NK-92 treated with Interleukin-12 subunit alpha and Interleukin-12 subunit beta, amount 100 ng/mL, for 24 hours (cell line): ENCODE measurements around the gene PRR35.

Experiments
- DNase-seq: peaks from one replicate; lab custom pipeline; 2025; lab: John Stamatoyannopoulos, UW

PRR35 gene

DNA sequence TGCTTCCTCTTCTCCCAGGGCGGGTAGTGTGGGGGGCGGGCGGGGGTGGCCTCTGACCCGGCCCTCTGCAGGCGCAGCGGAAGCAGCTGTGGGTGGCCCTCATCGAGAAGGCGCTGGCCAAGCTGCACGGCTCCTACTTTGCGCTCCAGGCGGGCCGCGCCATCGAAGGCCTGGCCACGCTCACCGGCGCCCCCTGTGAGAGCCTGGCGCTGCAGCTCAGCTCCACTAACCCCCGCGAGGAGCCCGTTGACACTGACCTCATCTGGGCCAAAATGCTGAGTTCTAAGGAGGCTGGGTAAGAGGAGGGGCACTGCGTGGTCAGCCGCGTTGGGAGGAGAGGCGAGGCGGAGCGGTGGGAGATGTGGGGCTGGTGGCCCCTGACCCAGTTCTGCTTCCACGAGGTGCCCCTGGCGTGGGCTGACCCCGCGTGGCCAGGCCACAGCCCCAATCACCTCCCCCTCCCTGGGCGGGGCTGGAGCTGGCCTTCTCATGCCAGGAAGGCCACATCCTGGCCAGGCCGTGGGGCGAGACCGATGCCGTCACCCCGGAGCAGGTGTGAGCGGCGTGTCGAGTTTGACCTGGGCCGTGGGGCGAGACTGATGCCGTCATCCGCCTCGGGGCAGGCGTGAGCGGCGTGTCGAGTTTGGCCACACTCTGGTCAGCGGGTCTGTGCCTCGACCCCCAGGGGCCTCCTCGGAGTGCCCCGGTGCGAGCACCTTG, 10.5 kb upstream of the PRR35 start:
- no peak for DNase-seq

DNA sequence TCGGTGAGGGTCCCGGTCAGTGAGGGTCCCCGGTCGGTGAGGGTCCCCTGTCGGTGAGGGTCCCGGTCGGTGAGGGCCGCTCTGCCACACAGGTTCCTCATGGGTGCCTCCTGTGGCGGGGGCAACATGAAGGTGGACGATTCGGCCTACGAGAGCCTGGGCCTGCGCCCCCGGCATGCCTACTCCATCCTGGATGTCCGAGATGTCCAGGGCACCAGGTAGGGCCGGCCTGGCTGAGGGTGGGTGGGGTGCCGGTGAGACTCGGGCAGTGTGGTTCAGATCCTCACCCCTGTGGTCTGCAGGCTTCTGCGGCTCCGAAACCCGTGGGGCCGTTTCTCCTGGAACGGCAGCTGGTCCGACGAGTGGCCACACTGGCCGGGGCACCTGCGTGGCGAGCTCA, 9.0 kb upstream of the PRR35 start:
- no peak for DNase-seq

GRCh38 chr16:552171-552570, 8.0 kb upstream of the PRR35 start:
- no peak for DNase-seq

GRCh38 chr16:553601-554296, 6.4 kb upstream of the PRR35 start:
- no peak for DNase-seq

DNA sequence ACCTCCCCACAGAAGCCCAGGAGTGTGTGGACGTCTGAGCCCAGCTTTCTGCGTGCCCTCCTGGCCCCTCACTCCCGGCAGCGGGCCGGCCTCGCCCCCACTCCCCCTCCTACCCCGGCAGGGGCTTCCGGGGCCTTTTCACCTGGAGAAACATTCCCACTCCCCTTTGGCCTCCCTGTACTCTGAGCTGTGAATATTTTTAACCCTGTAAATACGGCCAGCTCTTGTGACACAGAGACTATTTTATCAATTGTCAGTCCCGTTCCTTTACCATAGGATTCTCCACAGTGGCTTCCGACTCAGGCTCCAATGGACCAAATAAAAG, 5.9 kb upstream of the PRR35 start:
- DNase-seq: no peak

GRCh38 chr16:554640-555365, 5.4 kb upstream of the PRR35 start:
- no peak for DNase-seq

GRCh38 chr16:555528-556473, 4.4 kb upstream of the PRR35 start:
- DNase-seq: no peak

DNA sequence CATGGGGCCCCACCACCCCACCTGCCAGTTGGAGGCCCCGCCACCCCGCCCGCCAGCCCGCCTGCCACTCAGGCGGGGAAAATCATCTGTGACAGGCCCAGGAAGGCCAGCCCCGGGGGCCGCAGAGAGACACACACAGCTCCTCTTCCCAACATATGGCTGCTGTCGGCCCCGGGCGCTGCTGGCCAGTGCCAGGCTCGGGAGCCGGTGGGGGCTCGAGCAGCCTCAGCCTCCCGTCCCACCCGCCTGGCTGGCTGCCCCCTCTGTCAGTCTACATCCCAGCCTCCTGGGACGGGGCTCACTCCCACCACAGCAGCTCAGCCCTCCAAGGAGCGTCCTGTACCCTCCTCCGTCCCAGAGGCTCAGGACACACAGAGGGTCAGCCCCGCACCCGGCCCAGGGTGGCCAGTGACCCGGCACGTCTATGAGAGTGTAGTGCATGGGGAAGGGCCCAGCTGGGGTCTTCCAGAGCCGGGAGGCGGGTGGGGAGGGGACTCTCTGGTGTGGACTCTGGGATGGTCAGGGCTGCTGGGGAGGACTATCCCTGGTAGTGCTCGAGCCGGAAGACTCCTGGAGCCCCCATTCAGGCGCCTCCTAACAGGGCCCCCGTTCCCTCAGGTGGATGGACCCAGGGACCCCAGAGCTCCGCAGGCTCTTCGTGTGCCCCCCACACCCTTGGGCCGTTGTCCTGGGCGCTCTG, 3.6 kb upstream of the PRR35 start:
- no peak for DNase-seq

DNA sequence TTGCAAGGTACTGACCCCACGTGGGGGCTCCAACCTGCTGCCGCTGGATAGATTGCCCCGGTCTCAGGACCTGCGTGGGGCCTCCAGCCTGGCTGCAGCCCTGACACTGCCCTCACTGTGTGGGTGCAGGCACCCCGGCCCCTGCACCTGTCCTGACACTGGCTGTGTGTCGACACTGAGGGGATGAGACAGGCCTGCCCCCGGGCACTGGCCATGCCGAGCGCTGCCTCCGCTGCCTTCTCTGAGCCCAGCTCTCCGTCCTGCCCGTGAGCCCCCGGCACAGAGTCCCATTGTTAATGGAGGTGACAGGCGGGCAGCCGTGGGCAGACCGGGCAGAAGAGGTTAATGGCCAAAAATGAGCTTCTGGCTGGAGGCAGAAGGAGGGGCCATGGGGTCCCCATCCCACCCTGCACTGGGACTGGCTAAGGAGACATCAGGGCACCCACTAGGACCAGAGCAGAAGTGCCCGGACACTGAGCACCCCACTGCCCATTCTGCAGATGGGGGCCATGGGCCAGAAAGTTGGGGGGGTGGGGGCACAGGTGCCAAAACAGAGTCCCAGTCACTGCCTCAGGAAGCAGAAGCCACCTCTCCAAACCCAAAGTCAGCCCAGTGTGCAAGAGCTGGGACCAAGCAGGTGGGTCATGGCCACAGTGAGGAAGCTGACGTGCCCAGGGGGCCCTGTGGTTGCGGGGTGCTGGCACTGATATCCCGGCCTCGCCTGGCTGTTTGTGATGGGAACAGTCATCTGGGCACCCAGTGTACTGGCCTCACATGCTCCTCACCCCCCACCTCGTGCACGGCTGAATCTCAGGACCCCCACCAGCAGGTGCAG, 2.5 kb upstream of the PRR35 start:
- DNase-seq: no peak

DNA sequence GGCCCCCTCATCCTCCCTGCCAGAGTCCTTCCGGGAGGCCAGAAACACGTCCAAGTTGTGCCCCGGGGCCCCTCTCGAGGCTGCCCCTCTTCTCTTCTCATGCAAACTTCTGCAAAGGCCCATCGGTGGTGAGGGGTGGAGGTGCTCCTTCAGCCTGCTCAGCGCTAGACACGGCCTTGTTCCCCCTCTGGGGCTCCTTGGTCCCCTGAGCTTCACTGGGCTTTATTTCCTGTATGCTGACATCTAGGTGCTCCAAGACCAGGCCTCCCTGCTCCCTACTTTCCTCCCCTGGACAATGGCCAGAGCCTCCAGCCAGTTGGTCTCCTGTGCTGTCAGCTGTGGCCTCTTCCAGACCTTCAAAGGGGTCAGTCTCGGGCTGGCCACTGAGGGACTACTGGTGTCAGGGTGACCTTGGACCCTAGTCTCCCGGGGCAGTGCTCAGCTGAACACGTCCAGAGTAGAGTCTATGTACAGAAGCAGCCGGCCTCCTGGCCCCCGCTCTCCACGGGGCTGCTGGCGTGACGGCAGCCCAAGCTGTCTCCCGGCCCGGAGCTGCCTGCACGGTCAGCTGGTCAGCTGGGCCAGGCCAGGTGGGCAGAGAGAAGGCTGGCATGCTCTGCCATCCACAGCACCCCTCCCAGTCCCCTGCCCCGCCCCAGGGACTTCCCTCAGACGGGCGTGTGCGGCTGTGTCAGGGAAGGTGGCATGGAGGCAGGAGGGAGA, 1.7 kb upstream of the PRR35 start:
- DNase-seq: no peak

GRCh38 chr16:559021-559380, 1.2 kb upstream of the PRR35 start:
- DNase-seq: no peak

DNA sequence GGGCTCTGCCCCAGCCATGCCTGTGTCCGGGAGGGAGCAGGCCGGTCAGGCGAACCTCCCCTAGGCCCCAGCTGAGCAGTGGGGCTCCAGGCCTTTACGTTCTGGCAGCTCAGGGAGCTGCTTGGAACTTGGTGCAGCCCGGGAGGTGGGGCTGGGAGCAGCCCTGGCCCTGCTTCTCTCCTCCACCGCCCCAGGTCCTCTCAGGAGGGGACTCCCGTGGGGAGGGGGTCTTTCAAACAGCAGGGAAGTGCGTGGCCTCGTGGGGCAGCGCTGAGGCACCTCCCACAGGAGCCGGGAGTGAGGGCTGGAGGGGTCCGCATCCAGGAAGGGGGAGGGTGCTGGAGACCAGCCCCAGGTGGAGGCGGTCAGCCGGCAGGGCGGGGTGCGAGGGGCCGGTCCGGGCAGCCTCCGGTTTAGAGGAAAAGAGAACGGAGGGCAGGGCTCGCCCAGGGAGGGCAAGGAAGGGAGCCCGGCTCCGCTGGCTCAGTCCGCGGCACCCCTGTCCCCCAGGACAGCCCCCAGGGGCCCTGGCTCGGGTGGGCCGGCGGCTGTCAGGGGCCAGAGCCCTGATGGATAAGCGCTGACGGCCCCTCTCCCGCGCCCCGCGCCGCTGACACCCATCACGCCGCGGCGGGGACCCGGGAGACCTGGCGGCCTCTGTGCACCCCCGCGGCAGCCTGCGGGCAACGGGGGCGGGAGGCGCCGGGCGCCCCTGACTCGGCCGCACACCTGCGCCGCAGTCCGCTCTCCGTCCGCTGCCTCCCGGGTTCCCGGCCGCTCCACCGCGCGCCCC, 587 bp upstream of the PRR35 start:
- no peak for DNase-seq

DNA sequence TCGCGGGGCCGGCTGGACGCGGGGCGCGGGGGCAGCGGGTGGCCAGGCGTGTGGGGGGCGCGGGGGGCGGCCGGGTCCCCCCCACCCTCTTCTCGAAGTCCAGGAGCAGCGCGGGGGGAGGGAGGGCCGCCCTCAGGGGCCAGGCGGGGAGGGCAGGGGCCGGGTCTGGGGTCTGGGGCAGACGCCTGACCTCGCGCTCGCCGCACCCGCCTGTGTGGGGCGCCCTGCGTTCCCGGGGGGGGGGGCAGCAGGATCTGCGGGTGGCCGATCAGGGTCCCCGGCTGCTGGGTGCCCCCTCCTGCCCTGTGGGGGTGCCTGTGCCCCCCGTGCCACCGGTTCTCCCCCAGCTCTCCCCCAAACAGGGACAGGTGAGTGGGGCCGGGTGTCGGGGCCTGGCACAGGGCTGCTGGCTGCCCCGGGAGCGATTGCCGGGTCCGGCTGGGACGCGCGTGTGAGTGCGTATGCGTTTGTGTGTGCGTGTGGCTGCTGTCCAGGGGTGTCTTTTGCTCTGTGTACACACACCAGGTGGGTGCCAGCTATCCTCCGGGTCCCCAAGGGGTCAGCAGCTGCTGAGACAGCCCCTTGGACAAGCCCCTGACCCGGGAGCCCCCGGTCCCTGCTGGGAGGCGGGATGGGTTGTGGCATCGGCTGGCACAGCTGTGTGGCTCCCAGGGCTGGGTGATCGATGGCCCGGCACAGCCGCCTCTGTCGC, 663 bp downstream of the PRR35 start:
- no peak for DNase-seq

- DNase-seq: no peak
Observed at GRCh38 chr16:561413-561794, 1.2 kb downstream of the PRR35 start.

- DNase-seq: no peak
Observed at GRCh38 chr16:561957-562938, 2.1 kb downstream of the PRR35 start.

DNA sequence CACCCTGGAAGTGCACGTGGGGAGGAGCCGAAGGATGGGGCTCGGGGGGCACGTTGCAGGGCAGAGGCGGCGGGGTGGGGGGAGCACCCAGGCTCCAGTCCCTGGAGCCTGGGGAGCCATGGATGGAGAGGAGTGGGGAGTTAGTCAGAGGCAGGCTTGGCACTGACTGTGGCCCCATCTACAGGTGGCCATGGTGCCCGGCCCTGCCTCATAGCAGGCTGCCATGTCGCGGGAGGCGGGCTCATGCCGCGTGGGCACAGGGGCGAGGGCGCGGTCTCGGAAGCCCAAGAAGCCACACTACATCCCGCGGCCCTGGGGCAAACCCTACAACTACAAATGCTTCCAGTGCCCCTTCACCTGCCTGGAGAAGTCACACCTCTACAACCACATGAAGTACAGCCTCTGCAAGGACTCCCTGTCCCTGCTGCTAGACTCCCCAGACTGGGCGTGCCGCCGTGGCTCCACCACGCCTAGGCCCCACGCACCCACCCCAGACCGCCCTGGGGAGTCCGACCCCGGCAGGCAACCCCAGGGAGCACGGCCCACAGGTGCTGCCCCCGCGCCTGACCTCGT, 3.0 kb downstream of the PRR35 start:
- DNase-seq: no peak
